Loucy (cell line): Measurements from ENCODE around the gene TLN1.

Experiments
- H2AFZ ChIP-seq: fragments of 200-600 bp; sonication (generic); 2 replicates; pipeline ENCODE4 v1.6.0; 2016; ENCODE audit warnings: antibody characterized with exemption, mild to moderate bottlenecking, low read length, moderate library complexity
- H3F3A ChIP-seq: fragments of 200-600 bp; 2 replicates; pipeline ENCODE4 v1.6.0; 2016; ENCODE audit warnings: antibody characterized with exemption, low read depth, mild to moderate bottlenecking
- H3K27me3 ChIP-seq: fragments of 200-600 bp; sonication (generic); 2 replicates; pipeline ENCODE4 v1.6.1; 2014; ENCODE audit warnings: low read length, mild to moderate bottlenecking; ENCODE audit not compliant: insufficient read depth, poor library complexity, severe bottlenecking
- H3K36me3 ChIP-seq: fragments of 200-600 bp; sonication (generic); 2 replicates; pipeline ENCODE4 v1.6.1; 2016; ENCODE audit warnings: low read length; ENCODE audit not compliant: insufficient read depth
- H3K4me1 ChIP-seq: fragments of 200-600 bp; sonication (generic); 2 replicates; pipeline ENCODE4 v1.5.1; 2014; ENCODE audit warnings: low read length, mild to moderate bottlenecking; ENCODE audit not compliant: insufficient read depth, poor library complexity, severe bottlenecking
- H3K4me2 ChIP-seq: fragments of 200-600 bp; sonication (generic); 2 replicates; pipeline ENCODE4 v1.6.0; 2014; ENCODE audit warnings: antibody characterized with exemption, low read length, low read depth, mild to moderate bottlenecking; ENCODE audit not compliant: poor library complexity, severe bottlenecking
- H3K4me3 ChIP-seq: fragments of 200-600 bp; sonication (generic); 2 replicates; pipeline ENCODE4 v1.5.1; 2014; ENCODE audit warnings: low read length, mild to moderate bottlenecking, mixed read lengths; ENCODE audit not compliant: poor library complexity, severe bottlenecking
- H3K79me2 ChIP-seq: fragments of 200-600 bp; sonication (generic); 2 replicates; pipeline ENCODE4 v1.6.1; 2014; ENCODE audit warnings: low read length; ENCODE audit not compliant: insufficient read depth
- H3K9ac ChIP-seq: fragments of 200-600 bp; sonication (generic); 2 replicates; pipeline ENCODE4 v1.6.0; 2014; ENCODE audit warnings: mild to moderate bottlenecking, low read depth, low read length, moderate library complexity; ENCODE audit not compliant: poor library complexity, severe bottlenecking
- H3K9me2 ChIP-seq: fragments of 200-600 bp; sonication (generic); replicated peaks from 2 replicates; pipeline ENCODE4 v1.6.1; 2016; ENCODE audit warnings: low read depth, low read length, mixed read lengths
- H3K9me3 ChIP-seq: fragments of 200-600 bp; sonication (generic); 2 replicates; pipeline ENCODE4 v1.6.1; 2014; ENCODE audit warnings: mild to moderate bottlenecking, antibody characterized with exemption, low read length, low read depth; ENCODE audit not compliant: insufficient read depth
- H4K20me1 ChIP-seq: fragments of 200-600 bp; sonication (generic); 2 replicates; pipeline ENCODE4 v1.6.0; 2014; ENCODE audit warnings: antibody characterized with exemption, low read length, mild to moderate bottlenecking; ENCODE audit not compliant: insufficient read depth, poor library complexity, severe bottlenecking
- CTCF ChIP-seq: fragments of 200-600 bp; sonication (generic); conservative IDR thresholded peaks from 2 replicates; pipeline ENCODE4 v1.5.1; 2014; ENCODE audit warnings: mild to moderate bottlenecking, antibody characterized with exemption, low read length
- EZH2phosphoT487 ChIP-seq: fragments of 200-600 bp; IDR thresholded peaks from 2 replicates; pipeline ENCODE4 v1.6.1; 2018; ENCODE audit warnings: antibody characterized with exemption, mild to moderate bottlenecking, moderate library complexity, borderline replicate concordance

Gene TLN1

GRCh38 chr9:35698231-35698630 is 33.8 kb downstream of the TLN1 start:
- no peak for TF ChIP-seq EZH2phosphoT487
- no peak for TF ChIP-seq CTCF
- Histone ChIP-seq H3K36me3 (peaks cover 68% of the 10 kb centered on the region), H3K9me3 (no peaks in the 10 kb centered on the region)

GRCh38 chr9:35697486-35697885 is 34.5 kb downstream of the TLN1 start:
- Histone ChIP-seq H3K9me2 (no peaks in the 10 kb centered on the region), H3K27me3 (no peaks in the 10 kb centered on the region), H2AFZ (no peak overlapping the region), H3K4me1 (no peaks in the 10 kb centered on the region), H3F3A (no peaks in the 10 kb centered on the region), H3K4me3 (no peak overlapping the region), H3K4me2 (no peak overlapping the region), H3K36me3 (peaks cover 61% of the 10 kb centered on the region; the same call in 1 of the 2 replicates), H4K20me1 (no peaks in the 10 kb centered on the region), H3K9ac (no peak overlapping the region), H3K9me3 (no peaks in the 10 kb centered on the region), H3K79me2 (no peaks in the 10 kb centered on the region)
- TF ChIP-seq CTCF (no peak), EZH2phosphoT487 (no peak)

More at GRCh38 chr9:35698231-35698630, 33.8 kb downstream of the TLN1 start:
- no peaks in the 10 kb centered on the region for H3K4me1 ChIP-seq
- H4K20me1 ChIP-seq: no peaks in the 10 kb centered on the region
- no peaks in the 10 kb centered on the region for H3F3A ChIP-seq
- no peak overlapping the region for H2AFZ ChIP-seq
- no peak overlapping the region for H3K4me2 ChIP-seq
- no peaks in the 10 kb centered on the region for H3K79me2 ChIP-seq
- H3K4me3 ChIP-seq: no peak overlapping the region
- no peak overlapping the region for H3K9ac ChIP-seq
- no peaks in the 10 kb centered on the region for H3K27me3 ChIP-seq
- no peaks in the 10 kb centered on the region for H3K9me2 ChIP-seq

GRCh38 chr9:35696520-35697215 is 35.3 kb downstream of the TLN1 start:
- peaks cover 54% of the 10 kb centered on the region; the same call in 1 of the 2 replicates for H3K36me3 ChIP-seq
- no peaks in the 10 kb centered on the region for H3K4me1 ChIP-seq
- no peaks in the 10 kb centered on the region for H3K27me3 ChIP-seq
- H4K20me1 ChIP-seq: no peaks in the 10 kb centered on the region
- no peaks in the 10 kb centered on the region for H3K9me2 ChIP-seq
- no peak overlapping the region for H3K4me3 ChIP-seq
- H3K4me2 ChIP-seq: no peak overlapping the region
- no peaks in the 10 kb centered on the region for H3F3A ChIP-seq
- H3K9ac ChIP-seq: no peak overlapping the region
- H3K9me3 ChIP-seq: no peaks in the 10 kb centered on the region
- H3K79me2 ChIP-seq: no peaks in the 10 kb centered on the region
- TF ChIP-seq CTCF (peak; percentile 95), EZH2phosphoT487 (no peak)
- H2AFZ ChIP-seq: no peak overlapping the region
